Tibial nerve (tissue), 3 donors: Measurements from ENCODE around the gene SLC8A3.

Experiments
- CTCF ChIP-seq, 5 experiments: fragments of 200-600 bp in 3 of 5; fragments of 450-650 bp in 2 of 5; sonication (generic) in 3 of 5; IDR thresholded peaks; one replicate each; pipeline ENCODE4 v1.5.1; 2016 to 2019; ENCODE audit warnings: antibody characterized with exemption in 5 of 5, mild to moderate bottlenecking in 3 of 5, moderate library complexity in 2 of 5
- POLR2A ChIP-seq, 2 donors: fragments of 450-650 bp; IDR thresholded peaks; one replicate each; pipeline ENCODE4 v1.6.1; 2017; ENCODE audit warnings: antibody characterized with exemption in 2 of 2, mild to moderate bottlenecking in 2 of 2, moderate library complexity in 2 of 2

GRCh38 chr14:70123796-70124195, 65.0 kb downstream of the SLC8A3 start:
- TF ChIP-seq CTCF (IDR thresholded peaks at IDR 0.05) (no peak), POLR2A (IDR thresholded peaks at IDR 0.05) (no peak)
